Neural cell (in vitro differentiated cells): ENCODE results near the gene TSLP.

ENCODE experiments used
- CTCF ChIP-seq: fragments of 450-650 bp; IDR thresholded peaks from 2 replicates; pipeline ENCODE4 v1.5.1; 2014; ENCODE audit warnings: antibody characterized with exemption, mild to moderate bottlenecking, moderate library complexity; ENCODE audit not compliant: poor library complexity, severe bottlenecking
- EP300 ChIP-seq: fragments of 450-650 bp; conservative IDR thresholded peaks from 2 replicates; pipeline ENCODE4 v1.6.1; 2014; ENCODE audit warnings: antibody characterized with exemption, mild to moderate bottlenecking, moderate library complexity; ENCODE audit not compliant: poor library complexity, severe bottlenecking
- EZH2 ChIP-seq: fragments of 200-600, 300-800 bp; shearing (Covaris generic), sonication (generic); IDR thresholded peaks from 2 replicates; pipeline ENCODE4 v1.6.1; 2014; ENCODE audit warnings: antibody characterized with exemption, low read length, borderline replicate concordance, mild to moderate bottlenecking; ENCODE audit not compliant: insufficient read depth, poor library complexity, severe bottlenecking
- MXI1 ChIP-seq: fragments of 450-650 bp; conservative IDR thresholded peaks from 2 replicates; pipeline ENCODE4 v1.6.1; 2014; ENCODE audit warnings: antibody characterized with exemption, mild to moderate bottlenecking; ENCODE audit not compliant: poor library complexity, severe bottlenecking
- POLR2AphosphoS5 ChIP-seq: IDR thresholded peaks from 2 replicates; pipeline ENCODE4 v1.6.1; 2012
- RAD21 ChIP-seq: fragments of 450-650 bp; conservative IDR thresholded peaks from 2 replicates; pipeline ENCODE4 v1.6.1; 2014; ENCODE audit warnings: antibody characterized with exemption, mild to moderate bottlenecking, moderate library complexity
- SMC3 ChIP-seq: fragments of 450-650 bp; conservative IDR thresholded peaks from 2 replicates; pipeline ENCODE4 v1.6.1; 2014; ENCODE audit warnings: antibody characterized with exemption, mild to moderate bottlenecking, moderate library complexity; ENCODE audit not compliant: poor library complexity
- TAF1 ChIP-seq: IDR thresholded peaks from 2 replicates; pipeline ENCODE4 v1.6.1; 2012; ENCODE audit warnings: low read depth
- TF ChIP-seq, protein P1 (sequence below): IDR thresholded peaks from 2 replicates; pipeline ENCODE4 v1.6.1; 2012; ENCODE audit warnings: borderline replicate concordance

- TF ChIP-seq TAF1 (no peak), CTCF (no peak), EZH2 (no peak), SMC3 (no peak), POLR2AphosphoS5 (no peak), RAD21 (no peak), MXI1 (no peak), EP300 (no peak)
- TF ChIP-seq, protein P1, sequence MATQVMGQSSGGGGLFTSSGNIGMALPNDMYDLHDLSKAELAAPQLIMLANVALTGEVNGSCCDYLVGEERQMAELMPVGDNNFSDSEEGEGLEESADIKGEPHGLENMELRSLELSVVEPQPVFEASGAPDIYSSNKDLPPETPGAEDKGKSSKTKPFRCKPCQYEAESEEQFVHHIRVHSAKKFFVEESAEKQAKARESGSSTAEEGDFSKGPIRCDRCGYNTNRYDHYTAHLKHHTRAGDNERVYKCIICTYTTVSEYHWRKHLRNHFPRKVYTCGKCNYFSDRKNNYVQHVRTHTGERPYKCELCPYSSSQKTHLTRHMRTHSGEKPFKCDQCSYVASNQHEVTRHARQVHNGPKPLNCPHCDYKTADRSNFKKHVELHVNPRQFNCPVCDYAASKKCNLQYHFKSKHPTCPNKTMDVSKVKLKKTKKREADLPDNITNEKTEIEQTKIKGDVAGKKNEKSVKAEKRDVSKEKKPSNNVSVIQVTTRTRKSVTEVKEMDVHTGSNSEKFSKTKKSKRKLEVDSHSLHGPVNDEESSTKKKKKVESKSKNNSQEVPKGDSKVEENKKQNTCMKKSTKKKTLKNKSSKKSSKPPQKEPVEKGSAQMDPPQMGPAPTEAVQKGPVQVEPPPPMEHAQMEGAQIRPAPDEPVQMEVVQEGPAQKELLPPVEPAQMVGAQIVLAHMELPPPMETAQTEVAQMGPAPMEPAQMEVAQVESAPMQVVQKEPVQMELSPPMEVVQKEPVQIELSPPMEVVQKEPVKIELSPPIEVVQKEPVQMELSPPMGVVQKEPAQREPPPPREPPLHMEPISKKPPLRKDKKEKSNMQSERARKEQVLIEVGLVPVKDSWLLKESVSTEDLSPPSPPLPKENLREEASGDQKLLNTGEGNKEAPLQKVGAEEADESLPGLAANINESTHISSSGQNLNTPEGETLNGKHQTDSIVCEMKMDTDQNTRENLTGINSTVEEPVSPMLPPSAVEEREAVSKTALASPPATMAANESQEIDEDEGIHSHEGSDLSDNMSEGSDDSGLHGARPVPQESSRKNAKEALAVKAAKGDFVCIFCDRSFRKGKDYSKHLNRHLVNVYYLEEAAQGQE, result no peak
Observed at GRCh38 chr5:111106320-111106948, 34.9 kb downstream of the TSLP start.
